Suppressor macrophage (primary cell): ENCODE measurements around the gene SUN5.
A peak's percentile ranks its signal among the peaks of the same experiment; 100 is the strongest.
"Not testable (repeated sequence)": the region's sequence is repeated elsewhere in the genome, so short reads cannot be mapped to it uniquely, and the experiment has no call there.

Experiments used
- DNase-seq, 4 experiments: peaks; one replicate each; pipeline ENCODE4 v3.0.0-alpha.2; 2020 to 2022

The SUN5 gene

DNA sequence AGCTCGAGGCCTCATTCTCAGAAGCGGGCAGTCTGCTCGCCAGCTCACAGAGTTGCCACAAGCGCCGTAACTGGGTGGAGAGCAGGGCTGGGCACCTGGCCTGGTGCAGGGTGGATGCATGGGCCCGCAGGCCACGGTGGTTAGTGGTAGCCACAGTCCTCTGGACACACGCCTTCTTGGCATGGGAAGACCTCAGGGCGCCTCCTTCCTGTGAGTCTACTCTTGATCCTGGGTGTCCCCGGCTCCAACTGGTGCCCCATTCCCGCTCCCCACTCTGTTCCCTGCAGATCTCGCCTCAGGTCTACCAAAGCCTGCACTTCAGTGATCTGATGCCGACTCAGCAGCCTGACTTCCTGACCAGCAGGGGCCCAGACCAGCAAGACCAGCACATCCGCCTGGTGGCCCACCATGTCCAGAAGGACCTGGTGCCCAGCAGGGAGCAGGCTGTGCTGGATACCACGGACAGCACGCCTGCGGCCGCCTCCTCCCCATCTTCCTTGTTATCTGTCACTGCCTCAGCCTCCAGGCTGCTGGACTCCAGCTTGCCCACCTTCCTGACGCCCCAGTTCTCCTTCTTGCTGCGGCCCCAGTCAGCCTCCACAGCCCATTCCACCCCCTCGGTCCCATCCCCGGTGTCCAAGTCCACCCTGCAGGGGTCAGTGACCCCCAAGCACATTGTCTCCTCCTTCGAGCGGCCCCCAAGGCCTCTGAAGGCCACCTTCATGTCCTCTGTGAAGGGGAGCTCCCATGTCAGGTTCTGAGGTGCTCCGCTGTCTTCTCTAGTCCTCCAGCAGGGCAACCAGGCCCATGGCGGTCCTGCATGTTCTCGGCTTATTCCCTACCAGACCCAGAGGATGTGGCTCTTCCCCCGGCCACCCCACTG is 43.1 kb downstream of the SUN5 start:
- DNase-seq = no peak

DNA sequence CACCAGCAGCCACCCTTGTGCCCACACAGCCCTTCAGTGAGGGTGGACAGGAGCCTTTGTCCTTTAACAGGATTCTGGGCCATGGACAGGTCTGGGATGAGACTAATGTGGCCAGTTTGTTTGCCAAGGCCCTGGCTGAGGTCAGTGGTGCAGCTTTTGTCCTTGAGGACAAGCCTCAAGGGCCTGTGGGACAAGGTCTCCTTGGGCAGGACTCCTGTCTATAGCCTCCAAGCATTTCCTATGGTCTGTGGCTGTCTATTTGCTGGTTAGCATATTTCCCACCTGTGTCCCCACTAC is 44.1 kb downstream of the SUN5 start:
- no peak for DNase-seq

DNA sequence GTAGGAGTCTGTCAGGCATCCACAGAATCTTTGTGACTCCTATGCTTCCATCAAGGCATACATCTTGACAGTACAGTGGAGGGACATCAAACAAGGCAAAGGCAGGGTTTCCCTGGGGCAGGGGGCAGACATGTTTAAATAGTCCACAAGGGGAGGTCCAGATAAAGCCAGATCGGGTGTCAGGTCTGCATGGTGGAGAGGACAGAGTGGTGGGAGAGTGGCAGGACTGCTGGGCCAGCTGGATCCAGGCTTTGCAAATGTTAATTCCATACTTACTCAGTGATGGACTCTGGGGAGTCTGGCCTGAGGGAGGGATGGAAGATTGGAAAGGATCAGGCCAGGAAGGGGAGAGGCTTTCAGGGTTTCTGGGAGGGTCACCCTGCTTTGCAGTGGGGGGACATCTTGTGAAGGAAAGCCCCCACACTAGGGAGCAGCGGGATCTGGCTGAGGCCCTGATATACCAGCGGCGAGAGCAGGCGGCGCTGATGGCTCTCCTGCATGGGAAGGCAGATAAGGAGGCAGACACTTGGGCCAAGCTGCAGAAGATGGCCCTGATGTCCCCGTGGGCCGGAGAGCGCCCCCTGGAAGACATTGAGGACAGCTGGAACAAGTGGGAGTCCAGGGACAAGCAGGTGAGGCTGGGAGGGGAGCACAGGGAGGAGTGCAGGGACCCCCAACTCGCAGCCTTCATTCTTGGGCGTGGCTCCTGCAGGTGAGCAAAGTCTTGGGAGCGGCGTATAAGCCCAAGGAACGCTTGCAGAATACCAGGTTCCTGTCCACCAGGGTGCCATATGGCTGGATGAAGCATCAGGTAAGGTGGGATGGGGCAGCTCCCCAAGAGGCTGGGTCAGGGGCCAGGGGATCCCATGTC is 44.6 kb downstream of the SUN5 start:
- no peak for DNase-seq

DNA sequence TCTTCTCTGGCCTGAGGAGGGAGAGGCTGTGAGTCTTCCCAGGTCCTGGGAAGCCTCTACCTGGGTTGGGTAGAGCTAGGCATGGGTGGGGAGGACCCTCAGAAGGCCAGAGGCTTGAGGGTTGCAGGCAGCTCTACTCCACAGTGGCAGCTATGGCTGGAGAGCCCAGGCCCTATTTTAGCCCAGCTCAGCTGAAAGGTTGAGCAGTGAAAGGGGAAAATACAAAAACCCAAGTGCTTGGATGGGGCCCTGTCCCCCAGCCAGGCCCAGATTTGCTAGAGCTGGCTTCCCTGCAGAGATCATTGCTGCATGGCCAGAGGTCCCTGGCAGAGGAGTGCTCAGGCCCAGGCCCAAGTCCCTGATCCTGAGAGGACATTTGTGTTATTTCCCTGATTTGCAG is 45.7 kb downstream of the SUN5 start:
- DNase-seq = no peak

GRCh38 chr20:32957459-32957858 is 46.8 kb downstream of the SUN5 start:
- no peak for DNase-seq

DNA sequence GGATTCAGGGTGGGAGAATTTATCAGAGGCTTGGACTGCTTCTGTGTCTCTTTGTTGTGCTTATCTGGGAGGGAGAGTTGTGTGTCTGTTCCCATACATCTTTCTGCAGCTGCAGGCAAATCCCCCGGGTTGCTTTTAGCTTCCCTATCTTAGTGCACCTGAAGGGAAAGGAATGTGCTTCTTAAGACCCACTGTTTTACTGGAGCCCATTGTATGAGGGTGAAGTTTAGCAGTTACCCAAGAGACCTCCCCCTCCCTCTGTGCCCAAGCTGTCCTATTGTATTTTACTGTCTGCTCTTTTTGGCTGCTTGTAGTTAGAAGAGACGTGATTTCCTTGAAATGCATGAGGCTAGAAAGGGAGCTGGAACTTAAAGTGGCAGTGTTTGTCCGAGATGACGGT is 53.7 kb downstream of the SUN5 start:
- not testable (repeated sequence) for DNase-seq

DNA sequence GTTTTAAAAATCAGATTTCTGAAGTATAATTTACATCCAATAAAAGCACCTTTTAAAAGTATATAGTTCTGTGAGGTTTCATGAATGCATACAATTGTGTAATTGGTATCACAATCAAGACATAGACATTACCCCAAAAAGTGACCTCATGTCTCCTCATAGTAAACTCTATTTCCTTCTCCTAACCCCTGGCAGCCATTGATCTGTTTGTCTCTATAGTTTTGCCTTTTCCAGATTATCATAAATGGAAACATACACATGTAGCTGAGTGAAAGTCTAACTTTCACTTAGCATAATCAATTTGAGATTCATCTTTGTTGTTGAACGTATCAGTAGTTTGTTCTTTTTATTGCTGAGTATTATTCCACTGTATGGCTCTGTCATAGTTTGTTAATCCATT is 57.6 kb downstream of the SUN5 start:
- no peak for DNase-seq

GRCh38 chr20:32945710-32946221 is 58.5 kb downstream of the SUN5 start:
- DNase-seq = peak in 2 of 4 experiments; percentile 8 to 22

- no peak for DNase-seq
These were observed 60.7 kb downstream of the SUN5 start for GRCh38 chr20:32943490-32944052.

- peak in 2 of 4 experiments; percentile 13 to 48 for DNase-seq
These were observed 62.9 kb downstream of the SUN5 start for GRCh38 chr20:32941155-32941885.

DNA sequence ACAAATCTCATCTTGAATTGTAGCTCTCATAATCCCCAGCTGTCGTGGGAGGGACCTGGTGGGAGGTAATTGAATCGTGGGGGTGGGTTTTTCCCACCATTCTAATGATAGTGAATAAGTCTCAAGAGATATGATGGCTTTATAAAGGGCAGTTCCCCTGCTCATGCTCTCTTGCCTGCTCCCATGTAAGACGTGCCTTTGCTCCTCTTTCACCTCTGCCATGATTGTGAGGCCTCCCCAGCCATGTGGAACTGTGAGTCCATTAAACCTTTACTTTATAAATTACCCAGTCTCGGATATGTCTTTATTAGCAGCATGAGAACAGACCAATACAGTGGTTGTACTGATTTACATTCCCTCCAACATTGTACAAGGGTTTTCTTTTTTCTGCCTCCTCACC is 69.7 kb downstream of the SUN5 start:
- DNase-seq = no peak
